Activated B cell treated with CpG ODN at 0.5 μM for 24 hours (primary cell): ENCODE data around the gene SPOCK1. TPM values are rescaled to one million over a fixed set of nuclear protein-coding genes. Genes with fewer than 3 reads are reported as not detected.

Experiments
- ATAC-seq: fragments of 200-7000 bp; cut with Tn5 transposase; one replicate; pipeline ENCODE4 v1.10.0; 2021; ENCODE audit warnings: low read depth, mild to moderate bottlenecking, moderate library complexity
- CTCF ChIA-PET: fragments of 350-600 bp; sonication (Branson Sonifier 250); formaldehyde crosslinking; loops from one replicate; lab custom pipeline; 2021; ENCODE audit warnings: antibody characterized with exemption; lab: Charles Lee
- POLR2A ChIA-PET: fragments of 350-600 bp; sonication (Branson Sonifier 250); formaldehyde crosslinking; loops from one replicate; lab custom pipeline; 2021; ENCODE audit warnings: antibody characterized with exemption; lab: Charles Lee
- DNase-seq: peaks from one replicate; pipeline ENCODE4 v3.0.0; 2022
- H3K27ac Mint-ChIP-seq: one replicate; pipeline ENCODE4 v1.8.0; 2020; ENCODE audit warnings: mixed read lengths
- H3K27me3 Mint-ChIP-seq: one replicate; pipeline ENCODE4 v1.8.0; 2021; ENCODE audit warnings: mixed read lengths
- H3K36me3 Mint-ChIP-seq: one replicate; pipeline ENCODE4 v1.8.0; 2021; ENCODE audit warnings: low read depth, mixed read lengths
- H3K4me1 Mint-ChIP-seq: one replicate; pipeline ENCODE4 v1.8.0; 2021; ENCODE audit warnings: mixed read lengths
- H3K4me3 Mint-ChIP-seq: one replicate; pipeline ENCODE4 v1.8.0; 2020; ENCODE audit warnings: mild to moderate bottlenecking, mixed read lengths
- H3K9me3 Mint-ChIP-seq: one replicate; pipeline ENCODE4 v1.8.0; 2020; ENCODE audit warnings: mixed read lengths
- CTCF ChIP-seq: fragments of 200-600 bp; IDR thresholded peaks from one replicate; pipeline ENCODE4 v1.8.0; 2022; ENCODE audit warnings: antibody characterized with exemption, mild to moderate bottlenecking
- intact Hi-C: fragments of 100-400 bp; cut with micrococcal nuclease; formaldehyde crosslinking; loops from one replicate; pipeline ENCODE4 v1.15.1; 2024
- total RNA-seq: library from RNA; stranded (reverse); gene quantifications from 2 replicates; pipeline ENCODE4 v1.2.3, GENCODE V29; 2022

SPOCK1 gene
- total RNA-seq, 1 donor from 2014 or later = not detected

GRCh38 chr5:137136991-137137632 is 362.0 kb downstream of the SPOCK1 start:
- Mint-ChIP-seq H3K27me3 (no peaks in the 10 kb centered on the region), H3K27ac (no peak overlapping the region), H3K36me3 (no peaks in the 10 kb centered on the region), H3K4me1 (no peaks in the 10 kb centered on the region), H3K9me3 (no peaks in the 10 kb centered on the region), H3K4me3 (no peak overlapping the region)
- intact Hi-C loops = no loop called here
- POLR2A ChIA-PET = no interaction called here
- no peak for ATAC-seq
- no peak for TF ChIP-seq CTCF
- DNase-seq = no peak
- CTCF ChIA-PET = no interaction called here

GRCh38 chr5:137134920-137135532 is 364.1 kb downstream of the SPOCK1 start:
- CTCF ChIA-PET = no interaction called here
- Mint-ChIP-seq H3K27me3 (no peaks in the 10 kb centered on the region), H3K9me3 (no peaks in the 10 kb centered on the region)

GRCh38 chr5:137129886-137130680 is 369.0 kb downstream of the SPOCK1 start:
- CTCF ChIA-PET = no interaction called here

More at GRCh38 chr5:137134920-137135532, 364.1 kb downstream of the SPOCK1 start:
- H3K4me1 Mint-ChIP-seq = no peaks in the 10 kb centered on the region
- ATAC-seq (no peak), DNase-seq (no peak)
- no peak for TF ChIP-seq CTCF
- H3K4me3 Mint-ChIP-seq = no peak overlapping the region
- H3K27ac Mint-ChIP-seq = no peak overlapping the region
- H3K36me3 Mint-ChIP-seq = no peaks in the 10 kb centered on the region
- intact Hi-C loops = no loop called here
- POLR2A ChIA-PET = no interaction called here

GRCh38 chr5:137128012-137128411 is 371.1 kb downstream of the SPOCK1 start:
- POLR2A ChIA-PET = no interaction called here

More at GRCh38 chr5:137129886-137130680, 369.0 kb downstream of the SPOCK1 start:
- ATAC-seq (no peak), DNase-seq (no peak)
- Mint-ChIP-seq H3K27ac (no peak overlapping the region), H3K9me3 (no peaks in the 10 kb centered on the region), H3K4me3 (no peak overlapping the region), H3K4me1 (no peaks in the 10 kb centered on the region), H3K27me3 (no peaks in the 10 kb centered on the region), H3K36me3 (no peaks in the 10 kb centered on the region)
- intact Hi-C loops = no loop called here
- POLR2A ChIA-PET = no interaction called here
- no peak for TF ChIP-seq CTCF

More at GRCh38 chr5:137128012-137128411, 371.1 kb downstream of the SPOCK1 start:
- Mint-ChIP-seq H3K36me3 (no peaks in the 10 kb centered on the region), H3K4me1 (no peaks in the 10 kb centered on the region), H3K27me3 (no peaks in the 10 kb centered on the region), H3K4me3 (no peak overlapping the region), H3K9me3 (no peaks in the 10 kb centered on the region), H3K27ac (no peak overlapping the region)
- TF ChIP-seq CTCF = no peak
- intact Hi-C loops = no loop called here
- ATAC-seq = no peak
- DNase-seq = no peak
- CTCF ChIA-PET = no interaction called here
